Subcutaneous abdominal adipose tissue (tissue), 5 donors: ENCODE measurements around the gene TMEM143.

Experiments used
- H3K27ac ChIP-seq: one replicate; pipeline ENCODE4 v1.7.0; 2013; ENCODE audit warnings: low read depth, mild to moderate bottlenecking, inconsistent platforms, low read length, moderate library complexity
- H3K27me3 ChIP-seq, 5 donors: one replicate each; pipeline ENCODE4 v1.7.0; 2013; ENCODE audit warnings: low read length in 5 of 5, inconsistent platforms in 1 of 5; ENCODE audit not compliant: control insufficient read depth in 5 of 5, insufficient read depth in 4 of 5
- H3K36me3 ChIP-seq, 5 donors: one replicate each; pipeline ENCODE4 v1.7.0; 2013; ENCODE audit warnings: low read length in 5 of 5; ENCODE audit not compliant: control insufficient read depth in 5 of 5, insufficient read depth in 5 of 5
- H3K4me1 ChIP-seq, 5 donors: one replicate each; pipeline ENCODE4 v1.7.0; 2013; ENCODE audit warnings: low read length in 5 of 5, mild to moderate bottlenecking in 3 of 5, moderate library complexity in 1 of 5; ENCODE audit not compliant: control insufficient read depth in 5 of 5, insufficient read depth in 5 of 5
- H3K4me3 ChIP-seq, 5 donors: one replicate each; pipeline ENCODE4 v1.7.0; 2013; ENCODE audit warnings: low read length in 5 of 5, low read depth in 1 of 5
- H3K9ac ChIP-seq, 5 donors: one replicate each; pipeline ENCODE4 v1.7.0; 2013; ENCODE audit warnings: low read length in 5 of 5, mild to moderate bottlenecking in 4 of 5, moderate library complexity in 3 of 5
- H3K9me3 ChIP-seq, 5 donors: one replicate each; pipeline ENCODE4 v1.7.0; 2013; ENCODE audit warnings: low read length in 5 of 5; ENCODE audit not compliant: control insufficient read depth in 5 of 5
- donor health status: healthy.
- donor health status: healthy.
- donor health status: healthy.
- donor health status: healthy.
- donor health status: healthy.

The TMEM143 gene

DNA sequence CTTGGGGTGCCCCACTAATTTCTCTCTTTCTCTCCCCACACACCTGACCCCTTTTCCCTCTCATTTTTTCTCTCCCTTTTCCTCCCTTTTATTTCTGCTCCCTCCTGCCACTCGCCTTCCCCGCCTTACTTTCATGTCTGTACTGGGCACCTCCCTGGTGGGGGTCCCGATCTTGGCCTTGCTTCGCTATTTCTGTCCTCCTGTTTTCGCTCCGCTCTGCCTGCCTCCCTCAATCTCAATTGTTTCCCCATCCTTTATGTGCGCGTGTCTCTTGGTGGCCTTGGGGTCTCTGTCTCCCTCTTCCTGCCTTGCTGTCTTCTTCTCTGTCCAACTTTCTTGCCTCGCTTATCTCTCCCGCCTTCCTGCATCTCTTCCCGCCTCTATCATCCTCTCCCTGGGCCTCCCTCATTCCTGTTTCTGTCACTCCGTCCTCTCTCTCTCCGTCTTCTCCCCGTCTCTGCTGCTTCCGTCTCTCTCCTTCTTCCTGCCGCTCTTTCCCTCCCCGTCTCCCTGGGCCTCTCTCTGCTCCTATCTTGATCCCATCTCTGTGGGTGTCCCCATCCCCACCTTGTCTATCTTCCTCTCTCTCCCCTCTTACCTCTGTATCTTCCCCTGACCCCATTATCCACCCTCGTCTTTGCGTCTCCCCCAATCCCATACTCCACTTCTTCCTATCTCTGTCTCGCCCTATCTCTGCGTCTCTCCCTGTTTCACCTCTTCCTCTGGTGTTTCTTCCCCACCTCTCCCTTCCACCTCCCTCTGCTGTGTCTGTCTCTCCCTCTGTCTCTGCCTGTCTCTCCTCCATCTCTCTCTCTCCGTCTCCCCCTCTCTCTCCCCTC, 33.7 kb upstream of the TMEM143 start:
- peaks cover 43 to 54% (median 47%) of the 10 kb centered on the region in 5 donors for H3K27me3 ChIP-seq

DNA sequence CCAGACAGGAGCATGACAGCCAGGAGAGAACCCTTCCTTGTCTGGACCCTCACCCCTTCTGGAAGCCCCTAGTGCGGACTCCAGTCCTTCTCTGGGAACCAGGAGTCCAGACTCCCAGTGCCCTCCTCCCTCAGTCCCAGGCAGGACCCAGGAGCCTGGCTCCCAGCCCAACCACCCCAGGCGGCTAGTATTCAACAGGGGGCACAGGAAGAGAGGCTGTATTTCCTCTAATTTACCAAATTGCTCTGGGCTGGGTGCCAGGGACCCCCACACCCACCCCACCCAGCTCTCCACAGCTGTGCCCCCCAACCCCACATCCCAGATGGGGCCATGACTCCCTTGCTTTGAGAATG, 33.1 kb upstream of the TMEM143 start:
- Histone ChIP-seq H3K9ac (no peak overlapping the region), H3K4me1 (peaks cover 0 to 29% (median 24%) of the 10 kb centered on the region in 5 donors), H3K27ac (no peak overlapping the region), H3K27me3 (peaks cover 43 to 56% (median 49%) of the 10 kb centered on the region in 5 donors), H3K4me3 (no peak overlapping the region), H3K9me3 (no peaks in the 10 kb centered on the region), H3K36me3 (no peaks in the 10 kb centered on the region)

More for the DNA sequence above, 33.7 kb upstream of the TMEM143 start:
- no peak overlapping the region for H3K27ac ChIP-seq
- no peaks in the 10 kb centered on the region for H3K9me3 ChIP-seq
- H3K9ac ChIP-seq, result peak overlapping the region in 3 of 5 donors; percentile 31 to 60 (median 46)
- H3K4me1 ChIP-seq, result peaks cover 0 to 29% (median 24%) of the 10 kb centered on the region in 5 donors
- no peaks in the 10 kb centered on the region for H3K36me3 ChIP-seq
- peak overlapping the region in 4 of 5 donors; percentile 19 to 64 (median 52) for H3K4me3 ChIP-seq

DNA sequence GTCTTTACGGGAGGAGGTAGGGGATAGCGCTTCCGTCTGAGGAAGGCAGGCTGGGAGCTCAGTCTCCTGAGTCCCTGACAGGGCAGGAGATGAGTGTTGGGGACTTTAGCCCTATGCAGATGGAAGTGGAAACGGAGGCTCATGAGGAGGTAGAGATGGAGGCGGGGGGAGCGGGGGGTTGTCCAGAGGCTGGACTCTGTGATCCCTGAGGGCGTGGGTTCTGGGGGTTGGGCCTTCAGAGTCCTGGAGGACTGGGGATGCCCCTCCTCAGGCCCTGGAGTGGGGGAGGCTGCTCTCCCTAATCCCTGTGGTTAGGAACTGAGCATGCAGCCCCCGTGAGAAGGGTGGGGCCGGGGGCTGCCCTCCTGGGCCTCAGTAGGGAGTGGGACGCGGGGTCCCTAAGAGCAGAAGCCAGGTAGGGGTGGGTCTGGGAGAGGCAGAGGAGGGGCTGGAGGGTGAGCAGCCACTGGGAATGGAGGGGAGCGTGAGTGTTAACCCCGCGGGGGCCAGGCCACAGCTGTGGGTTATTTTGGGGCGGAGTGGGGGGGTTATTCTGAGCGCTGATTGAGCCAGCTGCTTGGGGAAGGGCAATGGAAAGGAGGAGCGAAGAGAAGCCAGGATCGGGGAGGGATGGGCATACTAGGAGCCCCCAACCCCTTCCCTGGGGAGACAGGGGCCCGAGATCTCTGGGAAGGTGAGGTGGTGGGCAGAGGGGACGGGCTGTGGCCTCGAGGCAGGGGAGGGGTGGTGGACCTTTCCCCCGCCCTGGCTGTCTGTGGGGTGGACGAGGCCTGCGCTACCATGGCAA, 32.5 kb upstream of the TMEM143 start:
- H3K4me1 ChIP-seq, result peaks cover 0 to 33% (median 24%) of the 10 kb centered on the region in 5 donors
- H3K4me3 ChIP-seq, result no peak overlapping the region
- no peaks in the 10 kb centered on the region for H3K9me3 ChIP-seq
- no peak overlapping the region for H3K27ac ChIP-seq
- no peaks in the 10 kb centered on the region for H3K36me3 ChIP-seq
- peaks cover 43 to 56% (median 49%) of the 10 kb centered on the region in 5 donors for H3K27me3 ChIP-seq
- H3K9ac ChIP-seq, result no peak overlapping the region

DNA sequence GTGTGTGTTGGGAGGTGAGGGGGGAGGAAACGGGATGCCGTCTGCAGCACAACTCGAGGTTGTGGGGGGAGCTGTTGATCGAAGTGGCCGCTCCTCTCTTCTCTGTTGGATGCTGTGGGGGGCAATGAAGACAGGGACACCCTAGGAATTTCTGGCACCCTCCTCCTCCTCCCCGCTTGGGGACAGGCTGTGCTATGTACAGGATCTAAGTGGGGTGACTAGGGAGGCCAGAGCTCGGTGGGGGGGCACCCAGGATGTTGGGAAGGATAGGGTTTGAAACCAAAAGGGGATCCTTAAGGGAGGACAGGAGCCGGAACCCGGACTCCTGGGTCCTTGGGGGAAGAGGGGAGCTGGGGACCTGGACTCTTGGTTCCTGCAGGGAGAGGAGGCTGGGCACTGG, 31.8 kb upstream of the TMEM143 start:
- H3K27me3 ChIP-seq, result peaks cover 43 to 56% (median 49%) of the 10 kb centered on the region in 5 donors

DNA sequence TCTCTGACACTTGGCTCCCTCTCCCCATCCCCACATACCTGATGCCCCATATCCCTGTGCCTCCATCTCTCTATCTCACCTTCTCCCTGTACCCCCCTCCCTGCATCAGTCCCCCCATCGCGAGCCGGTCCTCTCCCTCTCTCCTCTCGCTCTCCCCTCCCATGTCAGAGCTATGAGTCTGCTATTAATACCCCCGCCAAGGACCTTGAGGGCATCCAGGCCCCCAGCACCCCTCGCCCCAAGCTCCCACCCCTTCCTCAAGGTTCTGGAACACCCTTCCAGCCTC, 31.4 kb upstream of the TMEM143 start:
- Histone ChIP-seq H3K9me3 (no peaks in the 10 kb centered on the region), H3K36me3 (no peaks in the 10 kb centered on the region), H3K27ac (no peak overlapping the region), H3K9ac (no peak overlapping the region), H3K27me3 (peaks cover 43 to 56% (median 49%) of the 10 kb centered on the region in 5 donors), H3K4me3 (no peak overlapping the region), H3K4me1 (peaks cover 0 to 39% (median 28%) of the 10 kb centered on the region in 5 donors)

More for the DNA sequence above, 31.8 kb upstream of the TMEM143 start:
- no peaks in the 10 kb centered on the region for H3K36me3 ChIP-seq
- no peak overlapping the region for H3K27ac ChIP-seq
- no peak overlapping the region for H3K9ac ChIP-seq
- peaks cover 0 to 39% (median 27%) of the 10 kb centered on the region in 5 donors for H3K4me1 ChIP-seq
- no peaks in the 10 kb centered on the region for H3K9me3 ChIP-seq
- no peak overlapping the region for H3K4me3 ChIP-seq

DNA sequence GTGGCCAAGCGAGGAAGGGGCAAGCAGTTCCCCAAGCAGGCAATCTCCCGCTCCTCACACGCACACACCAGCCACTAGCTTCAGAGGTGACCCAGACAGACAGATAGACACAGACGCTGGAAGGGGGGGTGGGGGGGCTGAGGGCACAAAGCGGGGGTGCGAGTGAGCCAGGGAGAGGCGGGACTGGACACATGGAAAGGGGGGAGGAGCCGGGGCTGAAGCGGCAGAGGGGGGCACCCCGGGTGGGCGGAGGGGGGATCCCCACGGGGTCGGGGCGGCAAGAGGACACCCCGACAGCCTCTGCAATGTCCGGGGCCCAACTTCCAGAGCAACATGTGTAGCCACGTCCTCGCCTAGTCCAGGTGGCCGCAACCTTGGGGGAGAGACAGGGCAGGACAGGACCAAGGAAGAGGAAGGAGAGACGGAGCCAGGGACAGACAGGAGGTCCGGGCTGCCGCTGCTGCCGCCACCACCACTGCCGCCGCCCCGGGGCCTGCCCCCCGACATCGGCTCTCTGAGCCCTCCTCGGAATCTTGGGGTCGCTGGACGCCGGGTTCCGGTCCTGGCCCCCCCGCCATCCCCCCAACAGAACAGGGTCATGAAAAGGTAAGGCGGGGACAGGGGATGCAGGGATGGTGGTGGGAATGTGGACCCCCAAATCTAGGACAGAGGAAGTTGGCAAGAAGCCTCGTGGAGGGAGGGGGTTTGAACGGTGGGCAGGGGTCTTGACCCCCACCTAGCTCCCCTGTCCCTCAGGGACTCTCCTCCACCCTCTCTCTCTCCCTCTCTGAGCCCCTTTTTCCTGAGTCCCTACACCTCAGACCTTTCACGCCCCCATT, 30.8 kb upstream of the TMEM143 start:
- Histone ChIP-seq H3K4me1 (peaks cover under 1 to 39% (median 26%) of the 10 kb centered on the region in 5 donors), H3K9me3 (no peaks in the 10 kb centered on the region), H3K4me3 (no peak overlapping the region), H3K9ac (no peak overlapping the region), H3K27me3 (peaks cover 43 to 56% (median 49%) of the 10 kb centered on the region in 5 donors), H3K36me3 (peaks cover 0 to under 1% (median 0%) of the 10 kb centered on the region in 5 donors), H3K27ac (no peak overlapping the region)

DNA sequence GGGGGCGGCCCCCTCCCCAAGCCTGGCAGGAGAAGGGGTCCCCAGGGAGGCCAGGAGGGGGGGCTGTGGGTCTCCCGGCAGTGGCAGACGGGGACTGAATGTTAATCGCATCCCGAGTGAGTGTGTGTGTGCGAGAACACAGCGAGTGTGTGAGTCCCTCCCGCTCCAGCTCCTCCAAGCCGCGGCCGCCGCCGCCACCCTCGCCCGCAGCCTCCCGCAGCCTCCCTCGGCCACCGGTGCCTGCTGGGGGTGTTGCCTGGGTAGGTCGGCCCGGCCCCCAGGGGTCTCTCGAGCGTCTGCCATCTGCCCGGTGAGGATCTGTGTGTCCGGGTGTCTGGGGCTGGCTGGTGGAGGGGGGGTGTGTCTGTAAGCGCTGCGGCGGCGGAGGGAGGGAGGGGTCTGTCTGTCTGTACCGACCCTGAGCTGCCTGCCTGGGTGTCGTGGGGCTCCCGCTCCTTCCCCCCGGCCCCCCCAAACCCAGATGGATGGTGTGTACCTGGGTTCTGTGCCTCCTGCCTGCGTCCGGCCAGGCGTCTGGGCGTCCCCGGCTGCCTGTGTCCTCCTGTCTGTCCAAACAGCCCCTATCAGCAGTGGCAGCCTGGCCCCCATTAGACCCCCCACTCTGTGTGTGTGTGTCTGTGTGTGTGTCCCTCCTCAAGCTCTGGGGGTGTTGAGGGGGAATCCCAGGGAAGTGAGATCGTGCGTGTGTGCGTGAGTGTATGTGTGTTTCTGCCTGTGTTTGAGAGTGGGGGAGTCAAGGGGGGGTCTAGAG, 30.0 kb upstream of the TMEM143 start, which contains the start of gene GRIN2D:
Gene GRIN2D, plus strand, starts transcription at position 110 of the 772 bp plus-strand sequence. CDS start 4,725 bp downstream, outside the sequence.
- H3K4me1 ChIP-seq, result peaks cover 2 to 39% (median 26%) of the 10 kb centered on the region in 5 donors
- H3K4me3 ChIP-seq, result no peak within 1 kb of the TSS
- H3K36me3 ChIP-seq, result peaks cover 0 to 8% (median 8%) of the 10 kb centered on the region in 5 donors
- H3K9ac ChIP-seq, result no peak within 1 kb of the TSS
- H3K27ac ChIP-seq, result no peak within 1 kb of the TSS
- no peaks in the 10 kb centered on the region for H3K9me3 ChIP-seq
- peaks cover 43 to 56% (median 49%) of the 10 kb centered on the region in 5 donors for H3K27me3 ChIP-seq

DNA sequence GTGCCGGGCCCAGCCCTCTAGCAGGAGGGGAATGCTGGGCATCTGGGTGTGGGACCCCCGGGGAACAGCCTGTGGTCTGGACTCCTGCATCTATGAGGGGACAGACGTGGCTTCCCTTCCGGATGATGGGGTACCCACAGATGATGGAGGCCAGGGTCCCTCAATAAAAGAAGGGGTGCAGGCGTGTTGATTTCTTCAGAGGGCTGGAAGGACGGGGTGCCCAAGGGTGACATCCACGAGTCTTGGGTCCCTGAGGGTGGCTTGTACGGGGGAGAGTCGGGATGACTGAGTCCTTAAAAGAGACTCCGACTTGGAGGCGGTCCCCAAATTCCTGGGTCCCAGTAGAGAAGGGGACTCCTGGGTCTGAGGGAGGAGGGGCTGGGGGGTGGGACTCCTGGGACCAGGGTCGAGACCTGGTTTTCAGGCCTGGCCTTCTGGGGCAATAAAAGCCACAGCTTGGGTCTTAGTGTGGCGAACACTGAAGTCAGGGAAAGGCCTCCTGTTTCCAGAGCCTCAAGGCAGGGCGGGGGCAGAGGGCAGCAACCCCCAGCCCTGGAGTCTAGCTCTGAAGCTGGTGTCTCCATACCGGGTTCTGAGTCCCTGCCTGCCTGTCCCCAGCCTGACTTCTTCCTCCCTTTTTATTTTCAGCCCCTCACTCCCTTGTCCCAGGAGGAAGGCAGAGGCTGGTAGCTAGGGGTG, 29.3 kb upstream of the TMEM143 start:
- Histone ChIP-seq H3K4me3 (no peak overlapping the region), H3K4me1 (peaks cover 2 to 34% (median 25%) of the 10 kb centered on the region in 5 donors), H3K36me3 (peaks cover 1 to 14% (median 13%) of the 10 kb centered on the region in 5 donors), H3K9me3 (no peaks in the 10 kb centered on the region), H3K9ac (no peak overlapping the region), H3K27ac (no peak overlapping the region), H3K27me3 (peaks cover 42 to 55% (median 48%) of the 10 kb centered on the region in 5 donors)
